Cardiac fibroblast (primary cell): Measurements from ENCODE around the gene EXOG.

Experiments
- DNase-seq, 2 donors: peaks; one replicate each; pipeline versions ENCODE4 v3.0.0 to v3.0.0-alpha.2; 2010; ENCODE audit warnings: low read depth in 2 of 2
- H3K4me3 ChIP-seq, 2 donors: replicated peaks in 1 of 2; 1 replicate in 1 of 2; 2 replicates in 1 of 2; pipeline ENCODE4 v1.5.1; 2011; ENCODE audit warnings: low read depth in 2 of 2, low read length in 2 of 2, mild to moderate bottlenecking in 2 of 2, moderate library complexity in 1 of 2
- TF ChIP-seq, protein P1 (sequence below): IDR thresholded peaks from one replicate; pipeline ENCODE4 v1.5.1; 2011; ENCODE audit warnings: low read depth, mild to moderate bottlenecking, low read length, inconsistent platforms

EXOG gene

DNA sequence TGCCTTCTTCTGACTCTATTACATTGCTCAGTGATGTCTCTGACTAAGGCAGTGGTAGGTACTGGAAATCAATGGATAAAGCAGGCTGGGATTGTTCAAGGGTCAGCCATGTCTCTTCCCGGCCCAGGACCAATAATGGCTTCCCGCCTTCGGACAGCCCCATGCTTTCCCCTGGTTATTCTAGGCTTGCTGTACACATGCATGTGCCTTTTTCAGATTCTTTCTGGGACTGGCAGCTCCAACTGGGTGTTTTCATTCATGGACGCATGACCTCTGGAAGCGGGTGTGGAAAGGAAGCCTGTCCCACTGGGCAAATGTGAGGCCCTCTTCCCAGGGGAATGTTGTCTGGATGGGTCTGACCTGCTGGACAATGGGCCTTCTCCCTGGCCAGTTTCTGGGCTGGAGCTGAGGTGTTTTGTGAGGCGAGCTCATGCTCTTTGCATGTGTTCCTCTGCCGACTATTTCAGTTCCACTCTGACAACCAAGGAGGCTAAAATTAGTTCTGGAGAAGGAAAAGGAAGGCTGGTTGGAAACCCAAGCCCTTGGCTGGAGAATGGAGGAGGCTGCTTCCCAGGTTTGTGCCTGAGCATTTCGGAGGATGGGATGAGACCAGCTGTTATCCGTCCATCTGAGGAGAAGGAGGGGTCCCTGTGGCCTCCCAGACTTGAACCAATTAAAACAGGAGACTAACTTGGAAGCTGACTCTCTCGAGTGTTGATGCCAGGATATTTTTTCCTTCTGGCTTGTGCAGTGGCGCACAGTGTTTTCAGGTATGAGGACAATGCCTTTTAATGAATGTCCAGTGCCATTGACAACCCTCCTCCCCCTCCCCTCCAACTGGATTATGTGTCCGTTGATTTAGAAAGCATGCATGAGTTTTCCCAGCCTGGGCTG lies 35.5 kb upstream of the EXOG start:
- TF ChIP-seq, protein P1, sequence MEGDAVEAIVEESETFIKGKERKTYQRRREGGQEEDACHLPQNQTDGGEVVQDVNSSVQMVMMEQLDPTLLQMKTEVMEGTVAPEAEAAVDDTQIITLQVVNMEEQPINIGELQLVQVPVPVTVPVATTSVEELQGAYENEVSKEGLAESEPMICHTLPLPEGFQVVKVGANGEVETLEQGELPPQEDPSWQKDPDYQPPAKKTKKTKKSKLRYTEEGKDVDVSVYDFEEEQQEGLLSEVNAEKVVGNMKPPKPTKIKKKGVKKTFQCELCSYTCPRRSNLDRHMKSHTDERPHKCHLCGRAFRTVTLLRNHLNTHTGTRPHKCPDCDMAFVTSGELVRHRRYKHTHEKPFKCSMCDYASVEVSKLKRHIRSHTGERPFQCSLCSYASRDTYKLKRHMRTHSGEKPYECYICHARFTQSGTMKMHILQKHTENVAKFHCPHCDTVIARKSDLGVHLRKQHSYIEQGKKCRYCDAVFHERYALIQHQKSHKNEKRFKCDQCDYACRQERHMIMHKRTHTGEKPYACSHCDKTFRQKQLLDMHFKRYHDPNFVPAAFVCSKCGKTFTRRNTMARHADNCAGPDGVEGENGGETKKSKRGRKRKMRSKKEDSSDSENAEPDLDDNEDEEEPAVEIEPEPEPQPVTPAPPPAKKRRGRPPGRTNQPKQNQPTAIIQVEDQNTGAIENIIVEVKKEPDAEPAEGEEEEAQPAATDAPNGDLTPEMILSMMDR, result no peak
- no peak for DNase-seq
- H3K4me3 ChIP-seq, result no peak overlapping the region

DNA sequence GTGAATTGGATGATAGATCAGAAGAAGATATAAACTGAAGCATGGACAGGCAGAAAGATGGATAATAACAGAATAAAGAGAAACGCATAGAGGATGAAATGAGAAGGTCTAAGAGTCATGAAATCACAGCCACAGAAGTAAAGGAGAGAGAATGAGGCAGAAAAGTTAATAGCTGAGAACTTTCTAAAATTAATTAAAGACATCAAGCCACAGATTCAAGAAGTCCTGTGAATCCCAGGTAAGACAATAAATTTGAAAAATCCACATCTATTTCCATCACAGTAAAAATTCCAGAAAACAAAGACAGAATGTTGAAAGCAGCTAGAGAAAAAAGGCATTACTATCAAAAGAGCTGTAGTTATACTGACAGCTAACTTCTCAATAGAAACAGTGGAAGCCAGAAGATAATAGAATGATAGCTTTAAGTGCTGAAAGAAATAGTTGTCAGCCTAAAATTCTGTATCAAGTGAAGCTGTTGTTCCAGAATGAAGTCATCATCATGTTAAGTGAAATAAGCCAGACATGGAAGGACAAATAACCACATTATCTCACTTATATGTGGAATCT lies 30.5 kb upstream of the EXOG start:
- DNase-seq, result no peak
- H3K4me3 ChIP-seq, result no peak overlapping the region
- TF ChIP-seq, protein P1, result no peak

GRCh38 chr3:38468765-38469164 lies 27.4 kb upstream of the EXOG start:
- DNase-seq, result no peak
- no peak overlapping the region for H3K4me3 ChIP-seq
- TF ChIP-seq, protein P1, result no peak

DNA sequence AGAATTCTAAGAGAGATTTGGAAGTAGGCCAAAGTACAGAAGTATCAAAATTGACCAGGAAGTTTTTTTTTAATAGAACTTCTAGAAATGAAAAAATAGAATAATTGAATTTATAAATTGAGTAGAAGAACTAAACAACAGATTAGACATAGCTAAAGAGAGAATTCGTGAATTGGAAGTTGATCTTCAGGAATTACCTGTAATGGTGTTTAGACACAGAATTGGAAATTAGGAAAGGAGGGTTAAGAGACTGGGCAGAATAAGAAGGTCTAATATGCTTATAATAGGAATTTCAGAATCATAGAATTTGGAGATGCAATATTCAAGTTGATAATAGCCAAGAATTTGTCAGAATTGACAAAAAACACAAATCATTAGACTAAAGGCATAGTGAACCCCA lies 26.3 kb upstream of the EXOG start:
- H3K4me3 ChIP-seq, result no peak overlapping the region
- TF ChIP-seq, protein P1, result no peak
- no peak for DNase-seq

DNA sequence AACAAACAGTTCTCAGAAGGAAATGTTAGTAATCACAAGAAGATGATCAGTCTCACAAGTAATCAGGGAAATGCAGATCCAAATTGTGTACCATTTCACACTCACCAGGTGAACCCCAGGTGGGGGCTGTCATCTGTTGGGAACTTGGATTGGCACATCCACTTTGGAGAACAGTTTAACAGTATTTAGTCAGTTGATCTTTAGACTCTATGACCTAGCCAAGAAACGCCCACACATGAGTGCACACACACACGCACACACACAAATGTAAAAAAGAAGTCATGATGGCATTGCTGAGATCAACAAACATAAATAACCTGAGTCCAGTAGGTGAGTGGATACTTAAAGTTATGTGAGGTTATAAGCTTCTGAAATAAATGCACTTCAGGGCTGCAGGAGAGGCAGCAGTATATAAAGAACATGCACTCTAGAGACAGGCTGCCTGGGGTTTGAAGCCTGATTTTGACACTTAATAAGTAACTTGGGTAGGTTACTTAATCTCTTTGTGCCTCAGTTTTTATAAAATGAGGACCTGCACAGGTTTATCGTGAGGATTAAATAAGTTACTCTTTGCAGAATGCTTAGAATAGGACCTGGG lies 24.8 kb upstream of the EXOG start:
- TF ChIP-seq, protein P1, result no peak
- no peak overlapping the region for H3K4me3 ChIP-seq
- no peak for DNase-seq

DNA sequence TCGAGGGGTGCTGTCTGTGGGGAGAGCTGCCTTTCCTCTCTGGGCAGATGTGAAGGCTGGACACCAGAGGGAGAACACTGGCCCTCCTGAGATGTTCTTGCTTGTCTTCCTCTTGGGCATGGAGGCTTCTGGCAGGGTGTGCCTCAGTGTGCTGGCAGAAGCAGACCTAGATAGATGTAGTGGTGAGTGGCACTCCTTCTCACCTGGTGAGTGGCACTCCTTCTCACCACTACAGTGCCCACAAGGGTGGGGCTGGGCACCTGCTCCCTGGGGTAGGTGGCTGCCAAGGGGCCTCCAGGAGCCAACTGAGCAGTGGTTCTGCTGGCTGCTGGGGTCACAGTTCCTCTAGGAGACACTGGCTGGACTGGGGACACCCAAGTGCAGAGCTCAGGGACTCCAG lies 23.8 kb upstream of the EXOG start:
- H3K4me3 ChIP-seq, result no peak overlapping the region
- DNase-seq, result no peak
- TF ChIP-seq, protein P1, result no peak
